ENCODE measurements around the gene KLHL42.

The KLHL42 gene

DNA sequence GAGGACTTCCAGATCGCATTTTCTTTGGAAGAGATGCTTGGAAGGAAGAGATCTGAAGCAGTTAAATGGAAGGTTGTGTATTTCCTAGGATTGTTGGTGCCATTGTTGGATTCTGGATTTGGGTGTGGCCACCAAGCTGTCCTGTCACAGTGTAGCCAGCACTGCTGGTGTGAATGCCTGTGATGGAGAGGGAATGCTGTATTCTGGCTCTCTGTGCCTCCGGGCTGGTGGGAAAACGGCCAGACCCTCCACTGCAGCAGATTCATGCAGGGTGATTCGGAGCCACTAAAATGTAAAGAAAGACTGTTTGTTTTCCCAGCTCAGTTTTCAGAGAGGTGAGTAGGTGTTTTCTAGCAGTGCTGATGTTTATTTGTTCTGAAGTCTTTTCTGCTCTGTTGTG lies 30.7 kb downstream of the KLHL42 start:
- H3K4me2 ChIP-seq (ENCODE audit: low read length): no peak overlapping the region
- no peaks in the 10 kb centered on the region for H3K36me3 ChIP-seq (ENCODE audit: control insufficient read depth, insufficient read depth, low read length)
- no peaks in the 10 kb centered on the region for H3K4me1 ChIP-seq
- no peak overlapping the region for H3K9ac ChIP-seq
- TF ChIP-seq, protein P1, sequence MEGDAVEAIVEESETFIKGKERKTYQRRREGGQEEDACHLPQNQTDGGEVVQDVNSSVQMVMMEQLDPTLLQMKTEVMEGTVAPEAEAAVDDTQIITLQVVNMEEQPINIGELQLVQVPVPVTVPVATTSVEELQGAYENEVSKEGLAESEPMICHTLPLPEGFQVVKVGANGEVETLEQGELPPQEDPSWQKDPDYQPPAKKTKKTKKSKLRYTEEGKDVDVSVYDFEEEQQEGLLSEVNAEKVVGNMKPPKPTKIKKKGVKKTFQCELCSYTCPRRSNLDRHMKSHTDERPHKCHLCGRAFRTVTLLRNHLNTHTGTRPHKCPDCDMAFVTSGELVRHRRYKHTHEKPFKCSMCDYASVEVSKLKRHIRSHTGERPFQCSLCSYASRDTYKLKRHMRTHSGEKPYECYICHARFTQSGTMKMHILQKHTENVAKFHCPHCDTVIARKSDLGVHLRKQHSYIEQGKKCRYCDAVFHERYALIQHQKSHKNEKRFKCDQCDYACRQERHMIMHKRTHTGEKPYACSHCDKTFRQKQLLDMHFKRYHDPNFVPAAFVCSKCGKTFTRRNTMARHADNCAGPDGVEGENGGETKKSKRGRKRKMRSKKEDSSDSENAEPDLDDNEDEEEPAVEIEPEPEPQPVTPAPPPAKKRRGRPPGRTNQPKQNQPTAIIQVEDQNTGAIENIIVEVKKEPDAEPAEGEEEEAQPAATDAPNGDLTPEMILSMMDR (IDR thresholded peaks at IDR 0.05): no peak
- H3K4me3 ChIP-seq (ENCODE audit: low read depth, low read length): no peak overlapping the region
- no peak overlapping the region for H3K27ac ChIP-seq
- no peaks in the 10 kb centered on the region for H3K9me3 ChIP-seq (ENCODE audit: control insufficient read depth, low read length)
- no peaks in the 10 kb centered on the region for H3K27me3 ChIP-seq (ENCODE audit: control insufficient read depth, insufficient read depth, low read length)
- no peaks in the 10 kb centered on the region for H3K79me2 ChIP-seq
- H2AFZ ChIP-seq: no peak overlapping the region

- TF ChIP-seq, protein P1 (IDR thresholded peaks at IDR 0.05): no peak
- no peaks in the 10 kb centered on the region for H3K36me3 ChIP-seq (ENCODE audit: control insufficient read depth, insufficient read depth, low read length)
- no peak overlapping the region for H3K9ac ChIP-seq
- no peaks in the 10 kb centered on the region for H3K79me2 ChIP-seq
- H2AFZ ChIP-seq: no peak overlapping the region
- no peaks in the 10 kb centered on the region for H3K27me3 ChIP-seq (ENCODE audit: control insufficient read depth, insufficient read depth, low read length)
- H3K4me1 ChIP-seq: no peaks in the 10 kb centered on the region
- H3K27ac ChIP-seq: no peak overlapping the region
- H3K9me3 ChIP-seq (ENCODE audit: control insufficient read depth, low read length): no peaks in the 10 kb centered on the region
- no peak overlapping the region for H3K4me2 ChIP-seq (ENCODE audit: low read length)
- no peak overlapping the region for H3K4me3 ChIP-seq (ENCODE audit: low read depth, low read length)
These were observed 32.5 kb downstream of the KLHL42 start for GRCh38 chr12:27812502-27812901.

GRCh38 chr12:27814411-27814810 lies 34.4 kb downstream of the KLHL42 start:
- TF ChIP-seq, protein P1 (IDR thresholded peaks at IDR 0.05): no peak
- Histone ChIP-seq H3K27ac (no peak overlapping the region), H3K4me3 (ENCODE audit: low read depth, low read length) (no peak overlapping the region), H2AFZ (no peak overlapping the region), H3K27me3 (ENCODE audit: control insufficient read depth, insufficient read depth, low read length) (no peaks in the 10 kb centered on the region), H3K9ac (no peak overlapping the region), H3K9me3 (ENCODE audit: control insufficient read depth, low read length) (no peaks in the 10 kb centered on the region), H3K36me3 (ENCODE audit: control insufficient read depth, insufficient read depth, low read length) (no peaks in the 10 kb centered on the region), H3K4me2 (ENCODE audit: low read length) (no peak overlapping the region), H3K4me1 (no peaks in the 10 kb centered on the region), H3K79me2 (no peaks in the 10 kb centered on the region)

GRCh38 chr12:27814851-27815591 lies 35.0 kb downstream of the KLHL42 start:
- Histone ChIP-seq H3K27me3 (ENCODE audit: control insufficient read depth, insufficient read depth, low read length) (no peaks in the 10 kb centered on the region), H3K4me3 (ENCODE audit: low read depth, low read length) (no peak overlapping the region), H3K4me2 (ENCODE audit: low read length) (no peak overlapping the region), H3K9ac (no peak overlapping the region), H3K27ac (no peak overlapping the region), H3K9me3 (ENCODE audit: control insufficient read depth, low read length) (no peaks in the 10 kb centered on the region), H3K36me3 (ENCODE audit: control insufficient read depth, insufficient read depth, low read length) (no peaks in the 10 kb centered on the region), H3K4me1 (no peaks in the 10 kb centered on the region), H3K79me2 (no peaks in the 10 kb centered on the region), H2AFZ (no peak overlapping the region)
- TF ChIP-seq, protein P1 (IDR thresholded peaks at IDR 0.05): no peak

DNA sequence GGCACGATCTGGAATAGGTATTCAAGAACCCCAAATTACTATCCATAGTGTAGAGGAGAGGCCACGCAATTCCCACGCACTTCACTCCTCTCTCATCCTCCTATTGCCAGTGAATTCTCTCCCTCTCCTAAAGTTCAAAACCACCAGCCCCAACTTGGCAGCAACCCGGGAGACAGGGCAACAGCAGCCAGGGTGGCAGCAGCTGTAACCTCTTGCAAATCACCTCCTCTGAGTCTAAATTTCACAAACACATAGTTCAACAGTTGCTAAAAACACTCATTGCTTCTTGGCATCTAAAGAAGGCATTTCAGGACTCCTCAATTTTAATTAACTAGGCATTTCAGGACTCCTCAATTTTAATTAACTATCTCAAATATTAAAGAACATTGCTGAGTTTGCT lies 37.7 kb downstream of the KLHL42 start:
- H3K4me2 ChIP-seq (ENCODE audit: low read length): no peak overlapping the region
- TF ChIP-seq, protein P1 (IDR thresholded peaks at IDR 0.05): no peak

More for the DNA sequence above, 37.7 kb downstream of the KLHL42 start:
- H3K4me1 ChIP-seq: no peaks in the 10 kb centered on the region
- no peak overlapping the region for H3K9ac ChIP-seq
- H3K27ac ChIP-seq: no peak overlapping the region
- no peak overlapping the region for H2AFZ ChIP-seq
- no peaks in the 10 kb centered on the region for H3K27me3 ChIP-seq (ENCODE audit: control insufficient read depth, insufficient read depth, low read length)
- no peak overlapping the region for H3K4me3 ChIP-seq (ENCODE audit: low read depth, low read length)
- H3K9me3 ChIP-seq (ENCODE audit: control insufficient read depth, low read length): no peaks in the 10 kb centered on the region
- H3K79me2 ChIP-seq: no peaks in the 10 kb centered on the region
- H3K36me3 ChIP-seq (ENCODE audit: control insufficient read depth, insufficient read depth, low read length): no peaks in the 10 kb centered on the region

All from parathyroid adenoma (tissue), 2 donors.